ENCODE data around the gene GNB1L.

Gene GNB1L

DNA sequence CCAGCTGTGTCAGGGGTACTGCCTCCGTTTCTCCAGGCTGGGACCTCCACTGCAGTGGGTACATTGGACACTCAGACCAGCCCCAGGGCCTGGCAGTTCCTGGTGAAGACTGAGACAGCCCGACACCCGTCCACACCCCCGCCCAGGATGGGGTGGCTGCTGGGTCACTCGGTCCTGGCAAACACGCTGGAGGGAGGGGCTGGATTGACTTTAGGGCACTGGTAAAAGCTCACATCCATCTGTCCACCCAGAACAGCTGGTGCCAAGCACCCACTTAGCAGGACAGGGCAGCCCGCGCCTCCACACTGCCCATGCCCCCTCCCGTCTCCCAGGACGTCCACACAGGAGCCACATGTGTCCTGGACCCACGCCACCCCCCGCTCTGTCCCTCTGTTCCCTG is 104.8 kb downstream of the GNB1L start:
- TF ChIP-seq, protein P1, sequence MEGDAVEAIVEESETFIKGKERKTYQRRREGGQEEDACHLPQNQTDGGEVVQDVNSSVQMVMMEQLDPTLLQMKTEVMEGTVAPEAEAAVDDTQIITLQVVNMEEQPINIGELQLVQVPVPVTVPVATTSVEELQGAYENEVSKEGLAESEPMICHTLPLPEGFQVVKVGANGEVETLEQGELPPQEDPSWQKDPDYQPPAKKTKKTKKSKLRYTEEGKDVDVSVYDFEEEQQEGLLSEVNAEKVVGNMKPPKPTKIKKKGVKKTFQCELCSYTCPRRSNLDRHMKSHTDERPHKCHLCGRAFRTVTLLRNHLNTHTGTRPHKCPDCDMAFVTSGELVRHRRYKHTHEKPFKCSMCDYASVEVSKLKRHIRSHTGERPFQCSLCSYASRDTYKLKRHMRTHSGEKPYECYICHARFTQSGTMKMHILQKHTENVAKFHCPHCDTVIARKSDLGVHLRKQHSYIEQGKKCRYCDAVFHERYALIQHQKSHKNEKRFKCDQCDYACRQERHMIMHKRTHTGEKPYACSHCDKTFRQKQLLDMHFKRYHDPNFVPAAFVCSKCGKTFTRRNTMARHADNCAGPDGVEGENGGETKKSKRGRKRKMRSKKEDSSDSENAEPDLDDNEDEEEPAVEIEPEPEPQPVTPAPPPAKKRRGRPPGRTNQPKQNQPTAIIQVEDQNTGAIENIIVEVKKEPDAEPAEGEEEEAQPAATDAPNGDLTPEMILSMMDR (IDR thresholded peaks at IDR 0.05; ENCODE audit: borderline replicate concordance, control extremely low read depth, extremely low read depth, insufficient read depth, missing control alignments), result no peak
- in situ Hi-C loops (cut with MboI; ENCODE audit: low sequenced_read_pairs, unreplicated experiment), result no loop called here
- no peak for DNase-seq (ENCODE audit: low spot score)

DNA sequence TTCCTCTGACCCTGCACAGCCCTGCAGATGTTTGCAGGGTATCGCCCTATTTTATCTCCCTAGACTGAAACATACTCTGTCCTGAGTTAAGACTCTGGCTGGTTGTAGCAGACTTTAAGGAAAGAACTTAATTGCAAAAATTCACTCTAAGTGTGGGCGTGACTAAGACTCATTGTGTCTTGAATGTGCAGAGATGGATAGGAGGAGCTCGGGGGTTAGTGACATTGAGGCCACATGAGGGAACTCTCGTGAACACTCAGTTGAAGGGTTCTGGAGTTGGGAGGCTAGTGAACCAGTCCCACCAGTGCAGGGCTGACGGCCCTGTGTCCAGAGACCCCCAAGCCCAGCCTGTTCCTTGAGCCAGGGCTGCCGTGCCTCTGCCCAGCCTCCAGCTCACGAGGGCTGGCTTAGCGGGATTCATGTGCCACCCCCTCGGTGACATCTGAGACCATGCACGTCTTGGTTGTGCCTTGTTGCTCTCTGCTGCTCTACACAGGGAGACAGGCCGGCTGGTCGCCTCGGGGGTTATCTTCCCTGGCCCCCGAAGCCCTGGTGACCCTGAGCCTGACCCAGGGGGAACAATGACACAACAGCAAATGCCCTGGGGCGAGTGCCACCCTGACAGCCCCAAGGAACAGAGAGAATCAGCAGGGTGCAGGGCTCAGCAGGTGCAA is 105.5 kb downstream of the GNB1L start:
- in situ Hi-C loops (cut with MboI; ENCODE audit: low sequenced_read_pairs, unreplicated experiment), result no loop called here
- no peak for DNase-seq (ENCODE audit: low spot score)
- TF ChIP-seq, protein P1 (IDR thresholded peaks at IDR 0.05; ENCODE audit: borderline replicate concordance, control extremely low read depth, extremely low read depth, insufficient read depth, missing control alignments), result no peak

DNA sequence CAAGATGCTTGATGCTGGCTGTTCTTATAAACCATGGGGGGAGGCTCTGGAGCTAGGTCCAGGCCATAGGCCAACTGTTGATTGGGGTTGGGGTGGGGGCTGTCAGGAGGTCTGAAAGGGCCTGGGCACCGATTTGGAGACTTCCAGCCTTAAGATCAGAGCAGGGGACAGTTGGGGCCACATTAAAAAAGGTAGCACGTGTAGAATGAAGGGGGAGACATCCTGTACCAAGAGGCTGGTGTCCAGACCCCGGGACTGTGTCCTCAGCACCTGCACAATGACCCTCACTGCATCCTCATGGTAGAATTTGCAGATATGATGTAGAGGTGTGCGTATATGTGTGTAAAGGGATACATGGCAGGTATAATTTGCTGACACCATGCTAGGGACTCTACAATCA is 106.5 kb downstream of the GNB1L start:
- no peak for DNase-seq (ENCODE audit: low spot score)
- TF ChIP-seq, protein P1 (IDR thresholded peaks at IDR 0.05; ENCODE audit: borderline replicate concordance, control extremely low read depth, extremely low read depth, insufficient read depth, missing control alignments), result no peak
- in situ Hi-C loops (cut with MboI; ENCODE audit: low sequenced_read_pairs, unreplicated experiment), result no loop called here

DNA sequence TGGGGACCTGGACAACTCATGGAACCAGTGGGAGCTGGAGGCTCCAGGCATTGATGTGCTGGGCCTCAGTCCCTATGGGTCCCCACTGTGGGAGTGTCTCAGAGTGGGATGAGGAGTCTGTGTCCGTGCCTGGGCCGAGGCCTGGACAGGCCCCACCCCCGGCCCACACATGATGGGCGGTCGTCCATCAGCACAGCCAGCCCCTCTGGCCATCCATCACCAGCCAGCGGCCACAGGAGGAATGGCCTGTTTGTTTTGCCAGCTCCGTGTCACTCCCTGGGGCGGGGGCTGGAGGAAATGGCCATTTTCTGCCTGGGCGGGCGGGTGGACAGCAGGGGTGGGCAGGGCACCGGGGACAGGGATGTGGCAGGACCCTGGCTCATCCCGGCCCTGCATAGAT is 107.1 kb downstream of the GNB1L start:
- TF ChIP-seq, protein P1 (IDR thresholded peaks at IDR 0.05; ENCODE audit: borderline replicate concordance, control extremely low read depth, extremely low read depth, insufficient read depth, missing control alignments), result no peak
- no peak for DNase-seq (ENCODE audit: low spot score)
- in situ Hi-C loops (cut with MboI; ENCODE audit: low sequenced_read_pairs, unreplicated experiment), result no loop called here

DNA sequence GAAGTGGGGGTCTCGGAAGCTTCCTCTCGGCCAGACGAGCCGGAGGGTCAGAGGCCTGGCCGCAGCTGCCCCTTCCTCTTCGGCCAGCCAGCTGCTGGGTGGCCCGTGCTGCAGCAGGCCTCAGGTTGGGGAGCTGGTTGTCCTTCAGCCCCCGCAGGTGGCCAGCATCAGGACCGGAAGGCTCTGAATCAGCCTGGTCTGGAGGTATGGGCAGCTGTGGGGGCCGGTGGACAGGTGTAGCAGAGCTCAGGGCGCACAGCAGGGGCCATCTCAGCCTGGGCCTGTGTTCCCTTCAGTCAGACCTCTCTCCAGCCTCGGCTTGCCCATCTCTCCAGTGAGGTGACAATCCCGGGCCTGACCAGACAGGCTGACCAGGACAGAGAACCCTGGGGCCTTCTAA is 107.9 kb downstream of the GNB1L start:
- TF ChIP-seq, protein P1 (IDR thresholded peaks at IDR 0.05; ENCODE audit: borderline replicate concordance, control extremely low read depth, extremely low read depth, insufficient read depth, missing control alignments), result no peak
- no peak for DNase-seq (ENCODE audit: low spot score)
- in situ Hi-C loops (cut with MboI; ENCODE audit: low sequenced_read_pairs, unreplicated experiment), result no loop called here

DNA sequence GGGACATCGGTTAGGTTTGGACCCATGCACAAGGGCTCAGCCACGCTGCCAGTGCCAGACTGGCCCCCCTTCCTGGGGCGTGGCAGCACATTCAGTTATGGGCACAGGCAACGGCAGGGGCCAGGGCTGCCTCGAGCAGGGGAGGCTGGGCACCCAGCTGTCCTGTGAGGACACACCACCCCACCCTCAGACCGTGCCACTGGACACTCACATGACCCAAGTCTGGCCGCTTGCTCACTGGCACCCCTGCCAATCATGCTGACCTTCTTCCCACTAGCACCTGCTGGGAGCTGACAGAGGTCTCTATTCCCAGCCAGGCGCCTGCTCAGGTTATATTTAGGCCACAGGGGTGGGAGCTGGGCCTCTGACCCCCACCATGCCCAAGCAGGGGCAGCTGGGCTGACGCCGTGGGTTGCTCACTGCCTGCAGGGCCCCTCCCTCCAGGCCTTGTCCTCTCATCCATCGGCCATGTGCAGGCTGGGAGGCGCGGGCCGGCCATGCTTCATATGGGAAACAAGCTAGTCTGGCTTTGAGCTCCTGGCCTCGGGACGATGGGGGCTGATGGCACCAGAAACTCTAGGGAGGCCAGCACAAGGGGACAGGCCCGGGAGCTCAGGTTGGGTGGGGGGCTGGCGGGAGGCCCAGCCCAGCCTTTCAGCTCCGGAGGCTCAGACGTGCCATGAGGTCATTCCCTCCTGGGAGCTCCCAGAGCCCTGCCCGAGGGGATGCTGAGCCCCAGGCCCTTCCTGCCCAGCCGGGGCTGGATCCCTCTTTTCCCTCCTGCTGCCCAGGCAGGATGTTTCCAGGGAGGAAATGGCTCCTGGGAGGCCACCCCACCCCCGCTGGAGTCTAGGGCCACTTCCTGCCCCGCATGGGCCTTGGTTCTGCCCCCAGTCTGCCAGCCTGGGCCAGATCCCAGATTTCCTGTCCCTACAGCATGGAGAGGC is 109.2 kb downstream of the GNB1L start:
- no peak for DNase-seq (ENCODE audit: low spot score)
- in situ Hi-C loops (cut with MboI; ENCODE audit: low sequenced_read_pairs, unreplicated experiment), result no loop called here
- TF ChIP-seq, protein P1 (IDR thresholded peaks at IDR 0.05; ENCODE audit: borderline replicate concordance, control extremely low read depth, extremely low read depth, insufficient read depth, missing control alignments), result no peak
